HEK293 (cell line): Measurements from ENCODE around the gene SYTL2.

Experiments used
- GLI4 ChIP-seq: fragments of 450-650 bp; formaldehyde crosslinking; IDR thresholded peaks from 2 replicates; pipeline ENCODE4 v1.5.1; 2016; ENCODE audit warnings: missing biosample characterization, missing genetic modification characterization
- GLIS1 ChIP-seq: fragments of 450-650 bp; formaldehyde crosslinking; IDR thresholded peaks from 2 replicates; pipeline ENCODE4 v1.5.1; 2016; ENCODE audit warnings: missing biosample characterization, missing genetic modification characterization
- MYNN ChIP-seq: fragments of 450-650 bp; formaldehyde crosslinking; IDR thresholded peaks from 2 replicates; pipeline ENCODE4 v1.5.1; 2016; ENCODE audit warnings: missing biosample characterization, missing genetic modification characterization, borderline replicate concordance
- REPIN1 ChIP-seq: fragments of 450-650 bp; formaldehyde crosslinking; IDR thresholded peaks from 2 replicates; pipeline ENCODE4 v1.5.1; 2017; ENCODE audit warnings: missing biosample characterization, missing genetic modification characterization, low read depth
- SETDB1 ChIP-seq: IDR thresholded peaks from one replicate; pipeline ENCODE4 v1.6.1; 2017; ENCODE audit warnings: mild to moderate bottlenecking, low read length, moderate library complexity, mixed read lengths; ENCODE audit not compliant: insufficient read length
- SP3 ChIP-seq: fragments of 450-650 bp; formaldehyde crosslinking; IDR thresholded peaks from 2 replicates; pipeline ENCODE4 v1.5.1; 2016; ENCODE audit warnings: missing biosample characterization, missing genetic modification characterization
- ZBTB20 ChIP-seq: fragments of 450-650 bp; formaldehyde crosslinking; IDR thresholded peaks from 2 replicates; pipeline ENCODE4 v1.5.1; 2016; ENCODE audit warnings: missing biosample characterization, missing genetic modification characterization
- ZBTB48 ChIP-seq: fragments of 450-650 bp; formaldehyde crosslinking; IDR thresholded peaks from 2 replicates; pipeline ENCODE4 v1.5.1; 2016; ENCODE audit warnings: missing biosample characterization, missing genetic modification characterization
- ZBTB7A ChIP-seq: fragments of 450-650 bp; formaldehyde crosslinking; IDR thresholded peaks from 2 replicates; pipeline ENCODE4 v1.5.1; 2016; ENCODE audit warnings: low read depth, missing biosample characterization, missing genetic modification characterization
- ZBTB8A ChIP-seq: fragments of 450-650 bp; formaldehyde crosslinking; IDR thresholded peaks from 2 replicates; pipeline ENCODE4 v1.5.1; 2016; ENCODE audit warnings: missing biosample characterization, missing genetic modification characterization
- ZNF121 ChIP-seq: fragments of 450-650 bp; formaldehyde crosslinking; IDR thresholded peaks from 2 replicates; pipeline ENCODE4 v1.5.1; 2016; ENCODE audit warnings: missing biosample characterization, missing genetic modification characterization
- ZNF148 ChIP-seq: fragments of 450-650 bp; formaldehyde crosslinking; IDR thresholded peaks from 2 replicates; pipeline ENCODE4 v1.5.0; 2017; ENCODE audit warnings: missing biosample characterization, missing genetic modification characterization, borderline replicate concordance
- ZNF16 ChIP-seq: fragments of 450-650 bp; formaldehyde crosslinking; IDR thresholded peaks from 2 replicates; pipeline ENCODE4 v1.5.1; 2016; ENCODE audit warnings: low read depth, missing biosample characterization, missing genetic modification characterization
- ZNF19 ChIP-seq: fragments of 450-650 bp; formaldehyde crosslinking; IDR thresholded peaks from 2 replicates; pipeline ENCODE4; 2016; ENCODE audit warnings: missing biosample characterization, missing genetic modification characterization, low read depth
- ZNF248 ChIP-seq: fragments of 450-650 bp; formaldehyde crosslinking; IDR thresholded peaks from 2 replicates; pipeline ENCODE4 v1.5.1; 2017; ENCODE audit warnings: missing biosample characterization, missing genetic modification characterization
- ZNF335 ChIP-seq: fragments of 450-650 bp; formaldehyde crosslinking; conservative IDR thresholded peaks from 2 replicates; pipeline ENCODE4 v1.5.1; 2016; ENCODE audit warnings: missing biosample characterization, missing genetic modification characterization
- ZNF354C ChIP-seq: fragments of 450-650 bp; formaldehyde crosslinking; IDR thresholded peaks from 2 replicates; pipeline ENCODE4 v1.5.1; 2016; ENCODE audit warnings: missing biosample characterization, missing genetic modification characterization, low read depth, borderline replicate concordance
- ZNF394 ChIP-seq: fragments of 450-650 bp; formaldehyde crosslinking; IDR thresholded peaks from 2 replicates; pipeline ENCODE4 v1.5.1; 2016; ENCODE audit warnings: missing biosample characterization, missing genetic modification characterization, mild to moderate bottlenecking, moderate library complexity, borderline replicate concordance
- ZNF404 ChIP-seq: fragments of 450-650 bp; formaldehyde crosslinking; IDR thresholded peaks from 2 replicates; pipeline ENCODE4 v1.5.1; 2017; ENCODE audit warnings: missing biosample characterization, missing genetic modification characterization
- ZNF549 ChIP-seq: fragments of 450-650 bp; IDR thresholded peaks from 2 replicates; pipeline ENCODE4 v1.5.1; 2018; ENCODE audit warnings: missing biosample characterization, missing genetic modification characterization, mild to moderate bottlenecking, inconsistent platforms, moderate library complexity
- ZNF600 ChIP-seq: fragments of 450-650 bp; formaldehyde crosslinking; IDR thresholded peaks from 2 replicates; pipeline ENCODE4 v1.5.1; 2016; ENCODE audit warnings: missing biosample characterization, missing genetic modification characterization
- ZNF658 ChIP-seq: fragments of 450-650 bp; formaldehyde crosslinking; IDR thresholded peaks from 2 replicates; pipeline ENCODE4; 2016; ENCODE audit warnings: missing biosample characterization, missing genetic modification characterization
- ZNF692 ChIP-seq: fragments of 450-650 bp; formaldehyde crosslinking; IDR thresholded peaks from 2 replicates; pipeline ENCODE4 v1.5.1; 2016; ENCODE audit warnings: missing biosample characterization, missing genetic modification characterization
- ZSCAN23 ChIP-seq: fragments of 450-650 bp; formaldehyde crosslinking; IDR thresholded peaks from 2 replicates; pipeline ENCODE4 v1.5.1; 2016; ENCODE audit warnings: missing biosample characterization, missing genetic modification characterization
- TF ChIP-seq, protein P1 (sequence below): fragments of 450-650 bp; formaldehyde crosslinking; IDR thresholded peaks from 2 replicates; pipeline ENCODE4 v1.5.1; 2016; ENCODE audit warnings: missing biosample characterization, missing genetic modification characterization
- TF ChIP-seq, protein P2 (sequence below): fragments of 450-650 bp; IDR thresholded peaks from 2 replicates; pipeline ENCODE4 v1.5.1; 2018; ENCODE audit warnings: missing biosample characterization, missing genetic modification characterization
- TF ChIP-seq, protein P3 (sequence below): fragments of 450-650 bp; formaldehyde crosslinking; IDR thresholded peaks from 2 replicates; pipeline ENCODE4 v1.5.1; 2017; ENCODE audit warnings: missing biosample characterization, missing genetic modification characterization
- TF ChIP-seq, protein P4 (sequence below): fragments of 450-650 bp; formaldehyde crosslinking; IDR thresholded peaks from 2 replicates; pipeline ENCODE4 v1.5.1; 2017; ENCODE audit warnings: missing biosample characterization, missing genetic modification characterization

The SYTL2 gene

GRCh38 chr11:85647604-85648299 lies 163.2 kb downstream of the SYTL2 start, which contains the start of gene TMEM126A (continued):
- TF ChIP-seq, protein P1, sequence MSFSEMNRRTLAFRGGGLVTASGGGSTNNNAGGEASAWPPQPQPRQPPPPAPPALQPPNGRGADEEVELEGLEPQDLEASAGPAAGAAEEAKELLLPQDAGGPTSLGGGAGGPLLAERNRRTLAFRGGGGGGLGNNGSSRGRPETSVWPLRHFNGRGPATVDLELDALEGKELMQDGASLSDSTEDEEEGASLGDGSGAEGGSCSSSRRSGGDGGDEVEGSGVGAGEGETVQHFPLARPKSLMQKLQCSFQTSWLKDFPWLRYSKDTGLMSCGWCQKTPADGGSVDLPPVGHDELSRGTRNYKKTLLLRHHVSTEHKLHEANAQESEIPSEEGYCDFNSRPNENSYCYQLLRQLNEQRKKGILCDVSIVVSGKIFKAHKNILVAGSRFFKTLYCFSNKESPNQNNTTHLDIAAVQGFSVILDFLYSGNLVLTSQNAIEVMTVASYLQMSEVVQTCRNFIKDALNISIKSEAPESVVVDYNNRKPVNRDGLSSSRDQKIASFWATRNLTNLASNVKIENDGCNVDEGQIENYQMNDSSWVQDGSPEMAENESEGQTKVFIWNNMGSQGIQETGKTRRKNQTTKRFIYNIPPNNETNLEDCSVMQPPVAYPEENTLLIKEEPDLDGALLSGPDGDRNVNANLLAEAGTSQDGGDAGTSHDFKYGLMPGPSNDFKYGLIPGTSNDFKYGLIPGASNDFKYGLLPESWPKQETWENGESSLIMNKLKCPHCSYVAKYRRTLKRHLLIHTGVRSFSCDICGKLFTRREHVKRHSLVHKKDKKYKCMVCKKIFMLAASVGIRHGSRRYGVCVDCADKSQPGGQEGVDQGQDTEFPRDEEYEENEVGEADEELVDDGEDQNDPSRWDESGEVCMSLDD (tag by site-specific recombination), result no peak
- TF ChIP-seq ZNF600 (tag by site-specific recombination) (no peak), GLI4 (no peak), MYNN (no peak), ZNF148 (tag by site-specific recombination) (no peak), ZBTB48 (tag by site-specific recombination) (no peak), ZNF394 (peak; percentile 35; the same call in 1 of the 2 replicates), ZNF549 (tag by site-specific recombination) (no peak), ZBTB7A (no peak), ZNF354C (tag by site-specific recombination) (no peak), REPIN1 (no peak), ZNF16 (tag by site-specific recombination) (no peak), SP3 (peak; percentile 84), ZNF19 (tag by site-specific recombination) (no peak), ZBTB8A (no peak), ZSCAN23 (tag by site-specific recombination) (no peak), ZNF248 (tag by site-specific recombination) (no peak), ZNF404 (tag by site-specific recombination) (no peak), SETDB1 (no peak), ZNF335 (tag by site-specific recombination) (peak; percentile 42), ZBTB20 (no peak), GLIS1 (tag by site-specific recombination) (peak; percentile 37), ZNF658 (tag by site-specific recombination) (no peak), ZNF121 (tag by site-specific recombination) (no peak), ZNF692 (tag by site-specific recombination) (0 out of 2 replicates have a peak, but pooled peaks have one; percentile 12)
- TF ChIP-seq, protein P2, sequence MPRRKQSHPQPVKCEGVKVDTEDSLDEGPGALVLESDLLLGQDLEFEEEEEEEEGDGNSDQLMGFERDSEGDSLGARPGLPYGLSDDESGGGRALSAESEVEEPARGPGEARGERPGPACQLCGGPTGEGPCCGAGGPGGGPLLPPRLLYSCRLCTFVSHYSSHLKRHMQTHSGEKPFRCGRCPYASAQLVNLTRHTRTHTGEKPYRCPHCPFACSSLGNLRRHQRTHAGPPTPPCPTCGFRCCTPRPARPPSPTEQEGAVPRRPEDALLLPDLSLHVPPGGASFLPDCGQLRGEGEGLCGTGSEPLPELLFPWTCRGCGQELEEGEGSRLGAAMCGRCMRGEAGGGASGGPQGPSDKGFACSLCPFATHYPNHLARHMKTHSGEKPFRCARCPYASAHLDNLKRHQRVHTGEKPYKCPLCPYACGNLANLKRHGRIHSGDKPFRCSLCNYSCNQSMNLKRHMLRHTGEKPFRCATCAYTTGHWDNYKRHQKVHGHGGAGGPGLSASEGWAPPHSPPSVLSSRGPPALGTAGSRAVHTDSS (tag by site-specific recombination), result no peak
- TF ChIP-seq, protein P3, sequence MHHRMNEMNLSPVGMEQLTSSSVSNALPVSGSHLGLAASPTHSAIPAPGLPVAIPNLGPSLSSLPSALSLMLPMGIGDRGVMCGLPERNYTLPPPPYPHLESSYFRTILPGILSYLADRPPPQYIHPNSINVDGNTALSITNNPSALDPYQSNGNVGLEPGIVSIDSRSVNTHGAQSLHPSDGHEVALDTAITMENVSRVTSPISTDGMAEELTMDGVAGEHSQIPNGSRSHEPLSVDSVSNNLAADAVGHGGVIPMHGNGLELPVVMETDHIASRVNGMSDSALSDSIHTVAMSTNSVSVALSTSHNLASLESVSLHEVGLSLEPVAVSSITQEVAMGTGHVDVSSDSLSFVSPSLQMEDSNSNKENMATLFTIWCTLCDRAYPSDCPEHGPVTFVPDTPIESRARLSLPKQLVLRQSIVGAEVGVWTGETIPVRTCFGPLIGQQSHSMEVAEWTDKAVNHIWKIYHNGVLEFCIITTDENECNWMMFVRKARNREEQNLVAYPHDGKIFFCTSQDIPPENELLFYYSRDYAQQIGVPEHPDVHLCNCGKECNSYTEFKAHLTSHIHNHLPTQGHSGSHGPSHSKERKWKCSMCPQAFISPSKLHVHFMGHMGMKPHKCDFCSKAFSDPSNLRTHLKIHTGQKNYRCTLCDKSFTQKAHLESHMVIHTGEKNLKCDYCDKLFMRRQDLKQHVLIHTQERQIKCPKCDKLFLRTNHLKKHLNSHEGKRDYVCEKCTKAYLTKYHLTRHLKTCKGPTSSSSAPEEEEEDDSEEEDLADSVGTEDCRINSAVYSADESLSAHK (tag by site-specific recombination), result no peak
- TF ChIP-seq, protein P4, sequence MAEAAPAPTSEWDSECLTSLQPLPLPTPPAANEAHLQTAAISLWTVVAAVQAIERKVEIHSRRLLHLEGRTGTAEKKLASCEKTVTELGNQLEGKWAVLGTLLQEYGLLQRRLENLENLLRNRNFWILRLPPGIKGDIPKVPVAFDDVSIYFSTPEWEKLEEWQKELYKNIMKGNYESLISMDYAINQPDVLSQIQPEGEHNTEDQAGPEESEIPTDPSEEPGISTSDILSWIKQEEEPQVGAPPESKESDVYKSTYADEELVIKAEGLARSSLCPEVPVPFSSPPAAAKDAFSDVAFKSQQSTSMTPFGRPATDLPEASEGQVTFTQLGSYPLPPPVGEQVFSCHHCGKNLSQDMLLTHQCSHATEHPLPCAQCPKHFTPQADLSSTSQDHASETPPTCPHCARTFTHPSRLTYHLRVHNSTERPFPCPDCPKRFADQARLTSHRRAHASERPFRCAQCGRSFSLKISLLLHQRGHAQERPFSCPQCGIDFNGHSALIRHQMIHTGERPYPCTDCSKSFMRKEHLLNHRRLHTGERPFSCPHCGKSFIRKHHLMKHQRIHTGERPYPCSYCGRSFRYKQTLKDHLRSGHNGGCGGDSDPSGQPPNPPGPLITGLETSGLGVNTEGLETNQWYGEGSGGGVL (tag by site-specific recombination), result no peak
